HCT116 (cell line): ENCODE results near the gene SYTL2. TPM values are rescaled to one million over a fixed set of nuclear protein-coding genes. Genes with fewer than 3 reads are reported as not detected.

Source experiments
- ATAC-seq: fragments of 200-7000 bp; cut with Tn5 transposase; 2 replicates; pipeline ENCODE4 v1.9.1; 2020; ENCODE audit warnings: mild to moderate bottlenecking, moderate library complexity
- BruUV-seq: library from RNA; stranded (reverse); fragments of 400-500 nt; replicated peaks from 2 replicates; lab custom pipeline; 2021; lab: Mats Ljungman, UMichigan
- CTCF ChIA-PET: fragments of 300-600 bp; sonication (Branson Sonifier 250); formaldehyde crosslinking; loops from one replicate; lab custom pipeline; 2021; ENCODE audit warnings: antibody characterized with exemption; lab: Charles Lee
- POLR2A ChIA-PET: fragments of 300-600, 350-600 bp; sonication (Branson Sonifier 250); formaldehyde crosslinking; loops from one replicate; lab custom pipeline; 2021; ENCODE audit warnings: antibody characterized with exemption; lab: Charles Lee
- RAD21 ChIA-PET, 2 experiments: fragments of 300-600 bp; sonication (Branson Sonifier 250); formaldehyde crosslinking; loops; one replicate each; lab custom pipeline; 2023; ENCODE audit warnings: low total read pairs in 2 of 2; ENCODE audit not compliant: uncharacterized antibody in 2 of 2, unreplicated experiment in 2 of 2, low non-redundant PET in 1 of 2; lab: Charles Lee
- DNase-seq: peaks from one replicate; pipeline ENCODE4 v3.0.0-alpha.2; 2010; ENCODE audit warnings: low read depth, low spot score
- H2AFZ ChIP-seq: fragments of 200-600 bp; shearing (Covaris generic), sonication (generic); 2 replicates; pipeline ENCODE4 v1.6.1; 2017; ENCODE audit warnings: low read depth, mixed run types, mixed read lengths, antibody characterized with exemption, low read length; ENCODE audit not compliant: poor library complexity, severe bottlenecking
- H3K27ac ChIP-seq: 2 replicates; pipeline ENCODE4 v1.5.1; 2012; ENCODE audit warnings: low read depth, low read length
- H3K27me3 ChIP-seq: fragments of 200-600 bp; sonication (generic); 2 replicates; pipeline ENCODE4 v1.6.1; 2016; ENCODE audit warnings: mixed run types, low read length, mixed read lengths; ENCODE audit not compliant: insufficient read depth
- H3K36me3 ChIP-seq, 2 experiments: fragments of 200-500 bp in 1 of 2; fragments of 200-600 bp in 1 of 2; sonication (Bioruptor generic) in 1 of 2; sonication (generic) in 1 of 2; 2 replicates each; pipeline versions ENCODE4 v1.5.1 to v1.6.1; 2014 to 2016; ENCODE audit warnings: low read length in 2 of 2, inconsistent platforms in 1 of 2, mixed read lengths in 1 of 2, mixed run types in 1 of 2; ENCODE audit not compliant: insufficient read depth in 2 of 2, control insufficient read depth in 1 of 2
- H3K4me1 ChIP-seq, 2 experiments: fragments of 200-600 bp in 1 of 2; sonication (generic) in 1 of 2; 2 replicates each; pipeline versions ENCODE4 v1.5.1 to v1.6.1; 2012 to 2017; ENCODE audit warnings: low read length in 2 of 2, inconsistent platforms in 1 of 2, mild to moderate bottlenecking in 1 of 2, mixed read lengths in 1 of 2, mixed run types in 1 of 2, moderate library complexity in 1 of 2; ENCODE audit not compliant: insufficient read depth in 2 of 2, control insufficient read depth in 1 of 2
- H3K4me2 ChIP-seq: fragments of 200-600 bp; sonication (generic); 2 replicates; pipeline ENCODE4 v1.6.1; 2017; ENCODE audit warnings: mixed run types, low read length, mixed read lengths
- H3K4me3 ChIP-seq, 2 experiments: fragments of 200-600 bp in 1 of 2; sonication (generic) in 1 of 2; replicated peaks in 1 of 2; 2 replicates each; pipeline ENCODE4 v1.5.1; 2011 to 2016; ENCODE audit warnings: low read length in 2 of 2, control low read depth in 1 of 2, low read depth in 1 of 2, mild to moderate bottlenecking in 1 of 2, mixed read lengths in 1 of 2, mixed run types in 1 of 2
- H3K79me2 ChIP-seq: fragments of 200-600 bp; sonication (generic); 2 replicates; pipeline ENCODE4 v1.6.1; 2017; ENCODE audit warnings: mild to moderate bottlenecking, mixed run types, low read length, moderate library complexity, mixed read lengths; ENCODE audit not compliant: insufficient read depth
- H3K9ac ChIP-seq: fragments of 200-600 bp; sonication (generic); 2 replicates; pipeline ENCODE4 v1.6.1; 2016; ENCODE audit warnings: low read length, mixed read lengths
- H3K9me2 ChIP-seq: fragments of 200-600 bp; sonication (generic), shearing (Covaris generic); 2 replicates; pipeline ENCODE4 v1.6.1; 2017; ENCODE audit warnings: mixed run types, mild to moderate bottlenecking, moderate library complexity; ENCODE audit not compliant: insufficient read depth
- H3K9me3 ChIP-seq, 2 experiments: fragments of 200-500 bp in 1 of 2; fragments of 200-600 bp in 1 of 2; sonication (Bioruptor generic) in 1 of 2; sonication (generic) in 1 of 2; 2 replicates each; pipeline ENCODE4 v1.6.1; 2014 to 2017; ENCODE audit warnings: low read length in 2 of 2, mixed read lengths in 2 of 2, inconsistent platforms in 1 of 2, low read depth in 1 of 2, mild to moderate bottlenecking in 1 of 2, mixed run types in 1 of 2, moderate library complexity in 1 of 2; ENCODE audit not compliant: control insufficient read depth in 1 of 2, insufficient read depth in 1 of 2
- H4K20me1 ChIP-seq: fragments of 200-600 bp; sonication (generic), shearing (Covaris generic); 2 replicates; pipeline ENCODE4 v1.6.1; 2017; ENCODE audit warnings: mixed run types, mild to moderate bottlenecking, moderate library complexity; ENCODE audit not compliant: insufficient read depth
- EZH2phosphoT487 ChIP-seq: fragments of 200-600 bp; IDR thresholded peaks from 2 replicates; pipeline ENCODE4 v1.6.1; 2018; ENCODE audit warnings: antibody characterized with exemption, borderline replicate concordance
- JUND ChIP-seq: IDR thresholded peaks from 2 replicates; pipeline ENCODE4 v1.6.1; 2012
- POLR2A ChIP-seq: IDR thresholded peaks from 2 replicates; pipeline ENCODE4 v1.7.0; 2011; ENCODE audit warnings: borderline replicate concordance; ENCODE audit not compliant: insufficient read depth, insufficient read length; ENCODE audit errors: extremely low read depth
- POLR2AphosphoS5 ChIP-seq: IDR thresholded peaks from 2 replicates; pipeline ENCODE4 v1.6.1; 2011; ENCODE audit warnings: mild to moderate bottlenecking, low read depth, low read length, moderate library complexity
- RAD21 ChIP-seq: IDR thresholded peaks from 2 replicates; pipeline ENCODE4 v1.6.1; 2012; ENCODE audit warnings: low read depth, mild to moderate bottlenecking
- SIN3A ChIP-seq: IDR thresholded peaks from 2 replicates; pipeline ENCODE4 v1.6.1; 2012; ENCODE audit warnings: low read depth
- SP1 ChIP-seq: IDR thresholded peaks from 2 replicates; pipeline ENCODE4 v1.6.1; 2012; ENCODE audit warnings: low read depth
- SRF ChIP-seq: IDR thresholded peaks from 2 replicates; pipeline ENCODE4 v1.6.1; 2012; ENCODE audit warnings: low read depth
- ZNF274 ChIP-seq: fragments of 200-500 bp; sonication (Bioruptor generic); IDR thresholded peaks from 2 replicates; pipeline ENCODE4 v1.6.1; 2014; ENCODE audit warnings: mild to moderate bottlenecking, low read depth, low read length, inconsistent platforms
- intact Hi-C: fragments of 100-400 bp; cut with micrococcal nuclease; formaldehyde crosslinking; loops from 2 replicates; pipeline ENCODE4 v1.10.0; 2022
- total RNA-seq: library from RNA; stranded (reverse); gene quantifications from one replicate; pipeline ENCODE4 v1.2.1, GENCODE V29; 2021; ENCODE audit not compliant: unreplicated experiment
- TF ChIP-seq, protein P1 (sequence below): IDR thresholded peaks from 2 replicates; pipeline ENCODE4 v1.6.1; 2012
- TF ChIP-seq, protein P2 (sequence below): IDR thresholded peaks from 2 replicates; pipeline ENCODE4 v1.6.1; 2012; ENCODE audit warnings: low read depth
- TF ChIP-seq, protein P3 (sequence below): IDR thresholded peaks from 2 replicates; pipeline ENCODE4 v1.6.1; 2012

SYTL2 gene
- total RNA-seq, 1 experiment from 2014 or later = 12.6 TPM

DNA sequence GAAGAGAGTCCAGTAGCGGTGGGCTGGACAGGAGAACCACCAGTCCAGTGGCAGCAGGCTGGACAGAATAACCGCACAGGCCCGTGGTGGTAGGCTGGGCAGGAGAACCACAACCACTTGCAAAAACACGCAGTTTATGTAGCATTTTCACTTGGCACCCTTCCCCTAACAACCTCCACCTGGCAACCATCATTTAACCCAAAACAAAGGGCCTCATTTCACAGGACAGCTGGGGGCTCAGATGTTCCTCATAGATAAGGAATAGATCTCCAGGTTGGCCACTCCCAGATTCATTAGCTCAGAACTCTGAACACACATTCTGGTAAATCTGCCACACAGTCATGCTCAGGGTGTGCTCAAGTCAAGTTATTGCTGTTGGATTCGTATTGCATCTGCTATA, 41.2 kb downstream of the SYTL2 start:
- H3K9me3 ChIP-seq = no peaks in the 10 kb centered on the region
- H3K9ac ChIP-seq = no peak overlapping the region
- no peak overlapping the region for H3K4me2 ChIP-seq
- TF ChIP-seq, protein P1, sequence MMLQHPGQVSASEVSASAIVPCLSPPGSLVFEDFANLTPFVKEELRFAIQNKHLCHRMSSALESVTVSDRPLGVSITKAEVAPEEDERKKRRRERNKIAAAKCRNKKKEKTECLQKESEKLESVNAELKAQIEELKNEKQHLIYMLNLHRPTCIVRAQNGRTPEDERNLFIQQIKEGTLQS = no peak
- TF ChIP-seq SRF (no peak), POLR2AphosphoS5 (no peak), SP1 (no peak), ZNF274 (no peak), SIN3A (no peak), JUND (no peak), RAD21 (no peak), EZH2phosphoT487 (no peak), POLR2A (no peak)
- TF ChIP-seq, protein P2, sequence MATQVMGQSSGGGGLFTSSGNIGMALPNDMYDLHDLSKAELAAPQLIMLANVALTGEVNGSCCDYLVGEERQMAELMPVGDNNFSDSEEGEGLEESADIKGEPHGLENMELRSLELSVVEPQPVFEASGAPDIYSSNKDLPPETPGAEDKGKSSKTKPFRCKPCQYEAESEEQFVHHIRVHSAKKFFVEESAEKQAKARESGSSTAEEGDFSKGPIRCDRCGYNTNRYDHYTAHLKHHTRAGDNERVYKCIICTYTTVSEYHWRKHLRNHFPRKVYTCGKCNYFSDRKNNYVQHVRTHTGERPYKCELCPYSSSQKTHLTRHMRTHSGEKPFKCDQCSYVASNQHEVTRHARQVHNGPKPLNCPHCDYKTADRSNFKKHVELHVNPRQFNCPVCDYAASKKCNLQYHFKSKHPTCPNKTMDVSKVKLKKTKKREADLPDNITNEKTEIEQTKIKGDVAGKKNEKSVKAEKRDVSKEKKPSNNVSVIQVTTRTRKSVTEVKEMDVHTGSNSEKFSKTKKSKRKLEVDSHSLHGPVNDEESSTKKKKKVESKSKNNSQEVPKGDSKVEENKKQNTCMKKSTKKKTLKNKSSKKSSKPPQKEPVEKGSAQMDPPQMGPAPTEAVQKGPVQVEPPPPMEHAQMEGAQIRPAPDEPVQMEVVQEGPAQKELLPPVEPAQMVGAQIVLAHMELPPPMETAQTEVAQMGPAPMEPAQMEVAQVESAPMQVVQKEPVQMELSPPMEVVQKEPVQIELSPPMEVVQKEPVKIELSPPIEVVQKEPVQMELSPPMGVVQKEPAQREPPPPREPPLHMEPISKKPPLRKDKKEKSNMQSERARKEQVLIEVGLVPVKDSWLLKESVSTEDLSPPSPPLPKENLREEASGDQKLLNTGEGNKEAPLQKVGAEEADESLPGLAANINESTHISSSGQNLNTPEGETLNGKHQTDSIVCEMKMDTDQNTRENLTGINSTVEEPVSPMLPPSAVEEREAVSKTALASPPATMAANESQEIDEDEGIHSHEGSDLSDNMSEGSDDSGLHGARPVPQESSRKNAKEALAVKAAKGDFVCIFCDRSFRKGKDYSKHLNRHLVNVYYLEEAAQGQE = no peak
- TF ChIP-seq, protein P3, sequence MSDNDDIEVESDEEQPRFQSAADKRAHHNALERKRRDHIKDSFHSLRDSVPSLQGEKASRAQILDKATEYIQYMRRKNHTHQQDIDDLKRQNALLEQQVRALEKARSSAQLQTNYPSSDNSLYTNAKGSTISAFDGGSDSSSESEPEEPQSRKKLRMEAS = no peak
- ATAC-seq = no peak
- H3K27me3 ChIP-seq = no peaks in the 10 kb centered on the region
- no peak for DNase-seq
- no peaks in the 10 kb centered on the region; the same call in 1 of the 2 replicates for H3K9me2 ChIP-seq
- BruUV-seq = no TSS peak
- no peaks in the 10 kb centered on the region for H4K20me1 ChIP-seq
- H3K4me3 ChIP-seq = no peak overlapping the region
- H2AFZ ChIP-seq = no peak overlapping the region
- CTCF ChIA-PET = no interaction called here
- no peak overlapping the region for H3K27ac ChIP-seq
- RAD21 ChIA-PET = no interaction called here
- H3K79me2 ChIP-seq = no peaks in the 10 kb centered on the region
- H3K4me1 ChIP-seq = peaks cover 0 to 2% of the 10 kb centered on the region in 2 experiments; a peak in 1 of 4 replicates
- H3K36me3 ChIP-seq = no peaks in the 10 kb centered on the region
- intact Hi-C loops = no loop called here
- POLR2A ChIA-PET = no interaction called here
